Fibroblast of mammary gland (primary cell): ENCODE data around the gene MXRA5.
A peak's percentile ranks its signal among the peaks of the same experiment; 100 is the strongest.
"Not testable (repeated sequence)": the region's sequence is repeated elsewhere in the genome, so short reads cannot be mapped to it uniquely, and the experiment has no call there.

Experiments
- DNase-seq: peaks from one replicate; pipeline ENCODE4 v3.0.0-alpha.2; 2010; ENCODE audit warnings: low read depth
- H3K4me3 ChIP-seq: 2 replicates; pipeline ENCODE4 v1.5.1; 2011; ENCODE audit warnings: low read depth, mild to moderate bottlenecking, low read length, moderate library complexity; ENCODE audit not compliant: control insufficient read depth
- CTCF ChIP-seq: conservative IDR thresholded peaks from 2 replicates; pipeline ENCODE4 v1.5.1; 2011; ENCODE audit warnings: low read depth, low read length, inconsistent platforms; ENCODE audit not compliant: control insufficient read depth, insufficient read depth

The MXRA5 gene

GRCh38 chrX:3380603-3381002 is 34.2 kb upstream of the MXRA5 start:
- no peak overlapping the region for H3K4me3 ChIP-seq
- no peak for TF ChIP-seq CTCF
- DNase-seq: no peak

- no peak for DNase-seq
- no peak for TF ChIP-seq CTCF
- no peak overlapping the region for H3K4me3 ChIP-seq
Measured at GRCh38 chrX:3379111-3379510, 32.7 kb upstream of the MXRA5 start.

GRCh38 chrX:3378156-3378555 is 31.7 kb upstream of the MXRA5 start:
- no peak for DNase-seq
- no peak overlapping the region for H3K4me3 ChIP-seq
- no peak for TF ChIP-seq CTCF

- TF ChIP-seq CTCF: no peak
- DNase-seq: no peak
- H3K4me3 ChIP-seq: no peak overlapping the region
Measured at GRCh38 chrX:3377560-3377959, 31.1 kb upstream of the MXRA5 start.

- H3K4me3 ChIP-seq: not testable (repeated sequence)
- DNase-seq: peak; percentile 23
Measured at GRCh38 chrX:3375878-3376508, 29.5 kb upstream of the MXRA5 start.

GRCh38 chrX:3374108-3374800 is 27.8 kb upstream of the MXRA5 start:
- no peak overlapping the region for H3K4me3 ChIP-seq
- DNase-seq: no peak
- TF ChIP-seq CTCF: no peak

GRCh38 chrX:3371163-3371562 is 24.7 kb upstream of the MXRA5 start:
- DNase-seq: no peak
- H3K4me3 ChIP-seq: no peak overlapping the region
- no peak for TF ChIP-seq CTCF
